ENCODE results near the gene EHF. TPM values are rescaled to one million over a fixed set of nuclear protein-coding genes. Genes with fewer than 3 reads are reported as not detected.

The EHF gene
- total RNA-seq, 2 donors from 2014 or later: 164 to 332 TPM

GRCh38 chr11:34668583-34669053 is 47.7 kb downstream of the EHF start:
- Histone ChIP-seq H3K36me3 (no peaks in the 10 kb centered on the region), H3K27ac (peak overlapping the region; percentile 67 to 90), H3K4me3 (no peak overlapping the region), H3K9me3 (no peaks in the 10 kb centered on the region), H3K4me1 (replicated peaks) (peaks cover 17% of the 10 kb centered on the region), H3K27me3 (replicated peaks; ENCODE audit: insufficient read depth) (no peaks in the 10 kb centered on the region)
- DNase-seq (ENCODE audit: low spot score): no peak
- 74% methylated on average over 4 of the region's 4 CpGs for WGBS
- intact Hi-C loops (cut with DNase I): no loop called here
- TF ChIP-seq CTCF (IDR thresholded peaks at IDR 0.05) (no peak), POLR2AphosphoS5 (IDR thresholded peaks at IDR 0.05) (no peak), POLR2A (IDR thresholded peaks at IDR 0.05) (no peak)

- no peaks in the 10 kb centered on the region for H3K36me3 ChIP-seq
- intact Hi-C loops (cut with DNase I): no loop called here
- 71% methylated on average over 3 of the region's 3 CpGs for WGBS
- H3K27me3 ChIP-seq (replicated peaks; ENCODE audit: insufficient read depth): no peaks in the 10 kb centered on the region
- no peaks in the 10 kb centered on the region for H3K9me3 ChIP-seq
- no peak overlapping the region for H3K4me3 ChIP-seq
- DNase-seq (ENCODE audit: low spot score): no peak
- TF ChIP-seq POLR2AphosphoS5 (IDR thresholded peaks at IDR 0.05) (no peak), POLR2A (IDR thresholded peaks at IDR 0.05) (no peak), CTCF (IDR thresholded peaks at IDR 0.05) (no peak)
- peaks cover 17% of the 10 kb centered on the region for H3K4me1 ChIP-seq (replicated peaks)
- H3K27ac ChIP-seq: peak overlapping the region; percentile 67 to 90
Measured at GRCh38 chr11:34669458-34669857, 48.6 kb downstream of the EHF start.

DNA sequence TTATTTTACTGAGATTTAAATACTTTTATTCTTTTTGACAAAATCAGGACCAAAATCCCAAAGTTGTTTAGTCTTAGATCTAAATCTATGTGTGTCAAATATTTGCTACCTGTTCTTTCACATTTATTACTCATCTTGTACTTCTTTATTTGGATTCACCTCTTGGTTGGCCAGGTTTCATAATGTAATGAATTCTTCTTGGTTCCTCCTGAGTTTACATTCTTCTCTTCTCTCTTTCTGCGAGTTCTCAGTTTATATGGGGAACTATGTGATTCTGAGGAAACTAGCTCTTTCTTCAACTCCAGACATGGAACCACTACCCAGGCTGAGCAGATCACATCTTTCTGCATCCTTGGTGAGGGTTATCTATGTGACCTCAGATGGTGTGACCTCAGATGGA is 50.2 kb downstream of the EHF start:
- Histone ChIP-seq H3K36me3 (no peaks in the 10 kb centered on the region), H3K9me3 (no peaks in the 10 kb centered on the region), H3K4me3 (no peak overlapping the region), H3K27ac (peak overlapping the region; percentile 37 to 90), H3K4me1 (replicated peaks) (peaks cover 12% of the 10 kb centered on the region), H3K27me3 (replicated peaks; ENCODE audit: insufficient read depth) (no peaks in the 10 kb centered on the region)
- WGBS: 16% methylated on average over 1 of the region's 1 CpG
- no peak for DNase-seq (ENCODE audit: low spot score)
- TF ChIP-seq CTCF (IDR thresholded peaks at IDR 0.05) (no peak), POLR2AphosphoS5 (IDR thresholded peaks at IDR 0.05) (peak; percentile 74), POLR2A (IDR thresholded peaks at IDR 0.05) (no peak)
- intact Hi-C loops (cut with DNase I): no loop called here

GRCh38 chr11:34671946-34672345 is 51.1 kb downstream of the EHF start:
- H3K9me3 ChIP-seq: no peaks in the 10 kb centered on the region
- H3K4me1 ChIP-seq (replicated peaks): peaks cover 12% of the 10 kb centered on the region
- intact Hi-C loops (cut with DNase I): no loop called here
- no peaks in the 10 kb centered on the region for H3K27me3 ChIP-seq (replicated peaks; ENCODE audit: insufficient read depth)
- H3K27ac ChIP-seq: peak overlapping the region; percentile 37 to 90
- no peak for TF ChIP-seq POLR2AphosphoS5 (IDR thresholded peaks at IDR 0.05)
- no peak for TF ChIP-seq POLR2A (IDR thresholded peaks at IDR 0.05)
- no peak for DNase-seq (ENCODE audit: low spot score)
- WGBS: 91% methylated on average over 1 of the region's 1 CpG
- H3K4me3 ChIP-seq: no peak overlapping the region
- H3K36me3 ChIP-seq: no peaks in the 10 kb centered on the region

- Histone ChIP-seq H3K36me3 (no peaks in the 10 kb centered on the region), H3K4me1 (replicated peaks) (peaks cover 5% of the 10 kb centered on the region), H3K4me3 (no peak overlapping the region), H3K27ac (no peak overlapping the region), H3K27me3 (replicated peaks; ENCODE audit: insufficient read depth) (no peaks in the 10 kb centered on the region), H3K9me3 (no peaks in the 10 kb centered on the region)
- TF ChIP-seq CTCF (IDR thresholded peaks at IDR 0.05) (no peak), POLR2A (IDR thresholded peaks at IDR 0.05) (no peak), POLR2AphosphoS5 (IDR thresholded peaks at IDR 0.05) (no peak)
- intact Hi-C loops (cut with DNase I): no loop called here
- DNase-seq (ENCODE audit: low spot score): no peak
- 0% methylated on average over 1 of the region's 1 CpG for WGBS
Measured at GRCh38 chr11:34674038-34674437, 53.1 kb downstream of the EHF start.

Measured in prostate gland (tissue), 2 donors.